ENCODE results near the gene MRPL36.

MRPL36 gene

GRCh38 chr5:1804001-1804690 is 4.5 kb upstream of the MRPL36 start:
- Histone ChIP-seq H3K4me3 (ENCODE audit: control insufficient read depth in 1 of 7, extremely low read depth in 1 of 7, insufficient read depth in 4 of 7, low read depth in 2 of 7, low read length in 6 of 7) (no peak overlapping the region), H3K27ac (ENCODE audit: insufficient read depth in 1 of 2, low read depth in 1 of 2, low read length in 2 of 2, poor library complexity in 1 of 2, severe bottlenecking in 2 of 2) (no peak overlapping the region), H3K27me3 (replicated peaks in 2 of 5; ENCODE audit: control insufficient read depth in 4 of 5, insufficient read depth in 5 of 5, low read length in 4 of 5) (no peaks in the 10 kb centered on the region), H3K36me3 (ENCODE audit: control insufficient read depth in 4 of 4, insufficient read depth in 4 of 4, low read length in 3 of 4) (peaks cover 2 to 63% (median 50%) of the 10 kb centered on the region in 4 experiments), H3K9me3 (ENCODE audit: control extremely low read depth in 1 of 5, control insufficient read depth in 4 of 5, insufficient read depth in 2 of 5, low read depth in 1 of 5, low read length in 4 of 5) (no peaks in the 10 kb centered on the region), H3K4me1 (ENCODE audit: control extremely low read depth in 1 of 4, control insufficient read depth in 4 of 4, insufficient read depth in 4 of 4, low read length in 3 of 4) (peaks cover 2 to 21% (median 14%) of the 10 kb centered on the region in 4 experiments)
- POLR2A ChIA-PET, result no interaction called here
- DNase-seq, result no peak
- CTCF ChIA-PET, result no interaction called here
- 97% methylated on average over 6 of the region's 15 CpGs for WGBS (ENCODE audit: insufficient coverage)

- Histone ChIP-seq H3K9me3 (ENCODE audit: control extremely low read depth in 1 of 5, control insufficient read depth in 4 of 5, insufficient read depth in 2 of 5, low read depth in 1 of 5, low read length in 4 of 5) (no peaks in the 10 kb centered on the region), H3K27ac (ENCODE audit: insufficient read depth in 1 of 2, low read depth in 1 of 2, low read length in 2 of 2, poor library complexity in 1 of 2, severe bottlenecking in 2 of 2) (no peak overlapping the region), H3K36me3 (ENCODE audit: control insufficient read depth in 4 of 4, insufficient read depth in 4 of 4, low read length in 3 of 4) (peaks cover 2 to 57% (median 43%) of the 10 kb centered on the region in 4 experiments), H3K4me3 (ENCODE audit: control insufficient read depth in 1 of 7, extremely low read depth in 1 of 7, insufficient read depth in 4 of 7, low read depth in 2 of 7, low read length in 6 of 7) (no peak overlapping the region), H3K4me1 (ENCODE audit: control extremely low read depth in 1 of 4, control insufficient read depth in 4 of 4, insufficient read depth in 4 of 4, low read length in 3 of 4) (peaks cover 2 to 27% (median 21%) of the 10 kb centered on the region in 4 experiments), H3K27me3 (replicated peaks in 2 of 5; ENCODE audit: control insufficient read depth in 4 of 5, insufficient read depth in 5 of 5, low read length in 4 of 5) (no peaks in the 10 kb centered on the region)
- no peak for DNase-seq
- POLR2A ChIA-PET, result no interaction called here
- CTCF ChIA-PET, result interaction anchor here (0.9 to 1.3 kb wide), 2 partner anchors 10 to 16 kb away, joined by 3 to 4 read pairs; no protein-coding TSS in a partner anchor
- WGBS (ENCODE audit: insufficient coverage), result 83% methylated on average over 1 of the region's 1 CpG
Observed at GRCh38 chr5:1803192-1803591, 3.6 kb upstream of the MRPL36 start.

- H3K4me1 ChIP-seq (ENCODE audit: control extremely low read depth in 1 of 4, control insufficient read depth in 4 of 4, insufficient read depth in 4 of 4, low read length in 3 of 4), result peaks cover 2 to 27% (median 23%) of the 10 kb centered on the region in 4 experiments
Observed at GRCh38 chr5:1801967-1802295, 2.3 kb upstream of the MRPL36 start.

GRCh38 chr5:1801222-1801966 is 1.8 kb upstream of the MRPL36 start, which contains the start of gene NDUFS6:
TSS of gene NDUFS6 (plus strand) at chr5:1801407. CDS start at chr5:1801418, 11 bp downstream.
- H3K27me3 ChIP-seq (replicated peaks in 2 of 5; ENCODE audit: control insufficient read depth in 4 of 5, insufficient read depth in 5 of 5, low read length in 4 of 5), result no peaks in the 10 kb centered on the region
- no peaks in the 10 kb centered on the region for H3K9me3 ChIP-seq (ENCODE audit: control extremely low read depth in 1 of 5, control insufficient read depth in 4 of 5, insufficient read depth in 2 of 5, low read depth in 1 of 5, low read length in 4 of 5)
- peak within 1 kb of the TSS; percentile 75 to 97 (median 90) for H3K4me3 ChIP-seq (ENCODE audit: control insufficient read depth in 1 of 7, extremely low read depth in 1 of 7, insufficient read depth in 4 of 7, low read depth in 2 of 7, low read length in 6 of 7)
- peak; percentile 50 to 62 (median 61) for DNase-seq
- WGBS (ENCODE audit: insufficient coverage), result under 1% methylated on average over 55 of the region's 69 CpGs
- POLR2A ChIA-PET, result no interaction called here
- H3K27ac ChIP-seq (ENCODE audit: insufficient read depth in 1 of 2, low read depth in 1 of 2, low read length in 2 of 2, poor library complexity in 1 of 2, severe bottlenecking in 2 of 2), result peak within 1 kb of the TSS; percentile 72 to 89
- peaks cover 2 to 27% (median 23%) of the 10 kb centered on the region in 4 experiments for H3K4me1 ChIP-seq (ENCODE audit: control extremely low read depth in 1 of 4, control insufficient read depth in 4 of 4, insufficient read depth in 4 of 4, low read length in 3 of 4)
- peaks cover 2 to 57% (median 45%) of the 10 kb centered on the region in 4 experiments for H3K36me3 ChIP-seq (ENCODE audit: control insufficient read depth in 4 of 4, insufficient read depth in 4 of 4, low read length in 3 of 4)
- CTCF ChIA-PET, result no interaction called here

More at GRCh38 chr5:1801967-1802295, 2.3 kb upstream of the MRPL36 start:
- POLR2A ChIA-PET, result no interaction called here
- H3K4me3 ChIP-seq (ENCODE audit: control insufficient read depth in 1 of 7, extremely low read depth in 1 of 7, insufficient read depth in 4 of 7, low read depth in 2 of 7, low read length in 6 of 7), result peak overlapping the region in 6 of 7 experiments; percentile 75 to 97 (median 92)
- no peaks in the 10 kb centered on the region for H3K27me3 ChIP-seq (replicated peaks in 2 of 5; ENCODE audit: control insufficient read depth in 4 of 5, insufficient read depth in 5 of 5, low read length in 4 of 5)
- no peaks in the 10 kb centered on the region for H3K9me3 ChIP-seq (ENCODE audit: control extremely low read depth in 1 of 5, control insufficient read depth in 4 of 5, insufficient read depth in 2 of 5, low read depth in 1 of 5, low read length in 4 of 5)
- CTCF ChIA-PET, result no interaction called here
- no CpG with 5 or more reads among the region's 7 CpGs for WGBS (ENCODE audit: insufficient coverage)
- H3K27ac ChIP-seq (ENCODE audit: insufficient read depth in 1 of 2, low read depth in 1 of 2, low read length in 2 of 2, poor library complexity in 1 of 2, severe bottlenecking in 2 of 2), result peak overlapping the region; percentile 72 to 89
- no peak for DNase-seq
- peaks cover 2 to 57% (median 45%) of the 10 kb centered on the region in 4 experiments for H3K36me3 ChIP-seq (ENCODE audit: control insufficient read depth in 4 of 4, insufficient read depth in 4 of 4, low read length in 3 of 4)

GRCh38 chr5:1800472-1801221 is 1.0 kb upstream of the MRPL36 start:
- Histone ChIP-seq H3K4me3 (ENCODE audit: control insufficient read depth in 1 of 7, extremely low read depth in 1 of 7, insufficient read depth in 4 of 7, low read depth in 2 of 7, low read length in 6 of 7) (peak overlapping the region; percentile 75 to 97 (median 90)), H3K4me1 (ENCODE audit: control extremely low read depth in 1 of 4, control insufficient read depth in 4 of 4, insufficient read depth in 4 of 4, low read length in 3 of 4) (peaks cover 2 to 27% (median 23%) of the 10 kb centered on the region in 4 experiments), H3K27me3 (replicated peaks in 2 of 5; ENCODE audit: control insufficient read depth in 4 of 5, insufficient read depth in 5 of 5, low read length in 4 of 5) (no peaks in the 10 kb centered on the region), H3K27ac (ENCODE audit: insufficient read depth in 1 of 2, low read depth in 1 of 2, low read length in 2 of 2, poor library complexity in 1 of 2, severe bottlenecking in 2 of 2) (peak overlapping the region; percentile 33 to 89), H3K9me3 (ENCODE audit: control extremely low read depth in 1 of 5, control insufficient read depth in 4 of 5, insufficient read depth in 2 of 5, low read depth in 1 of 5, low read length in 4 of 5) (no peaks in the 10 kb centered on the region), H3K36me3 (ENCODE audit: control insufficient read depth in 4 of 4, insufficient read depth in 4 of 4, low read length in 3 of 4) (peaks cover 2 to 54% (median 41%) of the 10 kb centered on the region in 4 experiments)
- DNase-seq, result peak; percentile 64 to 80 (median 72)
- POLR2A ChIA-PET, result no interaction called here
- CTCF ChIA-PET, result interaction anchor here (0.7 to 1.0 kb wide), 2 partner anchors 12 to 26 kb away, joined by 3 read pairs; no protein-coding TSS in a partner anchor
- WGBS (ENCODE audit: insufficient coverage), result 2% methylated on average over 19 of the region's 28 CpGs

- DNase-seq, result peak; percentile 7 to 44 (median 21)
- Histone ChIP-seq H3K4me3 (ENCODE audit: control insufficient read depth in 1 of 7, extremely low read depth in 1 of 7, insufficient read depth in 4 of 7, low read depth in 2 of 7, low read length in 6 of 7) (peak overlapping the region; percentile 62 to 97 (median 90)), H3K4me1 (ENCODE audit: control extremely low read depth in 1 of 4, control insufficient read depth in 4 of 4, insufficient read depth in 4 of 4, low read length in 3 of 4) (peaks cover 2 to 29% (median 23%) of the 10 kb centered on the region in 4 experiments), H3K27ac (ENCODE audit: insufficient read depth in 1 of 2, low read depth in 1 of 2, low read length in 2 of 2, poor library complexity in 1 of 2, severe bottlenecking in 2 of 2) (peak overlapping the region in 1 of 2 experiments; percentile 76), H3K27me3 (replicated peaks in 2 of 5; ENCODE audit: control insufficient read depth in 4 of 5, insufficient read depth in 5 of 5, low read length in 4 of 5) (no peaks in the 10 kb centered on the region), H3K9me3 (ENCODE audit: control extremely low read depth in 1 of 5, control insufficient read depth in 4 of 5, insufficient read depth in 2 of 5, low read depth in 1 of 5, low read length in 4 of 5) (no peaks in the 10 kb centered on the region), H3K36me3 (ENCODE audit: control insufficient read depth in 4 of 4, insufficient read depth in 4 of 4, low read length in 3 of 4) (peaks cover 0 to 39% (median 28%) of the 10 kb centered on the region in 4 experiments)
- POLR2A ChIA-PET, result no interaction called here
- WGBS (ENCODE audit: insufficient coverage), result 1% methylated on average over 18 of the region's 35 CpGs
- CTCF ChIA-PET, result no interaction called here
Observed at GRCh38 chr5:1799110-1799601, 481 bp downstream of the MRPL36 start.
